Urinary bladder (tissue), 4 donors: ENCODE measurements around the gene PACSIN3. TPM values are rescaled to one million over a fixed set of nuclear protein-coding genes. Genes with fewer than 3 reads are reported as not detected.

Experiments
- DNase-seq: peaks from one replicate; pipeline ENCODE4 v3.0.0-alpha.2; 2015; ENCODE audit errors: extremely low spot score
- H3K27ac ChIP-seq: one replicate; pipeline ENCODE4 v1.5.1; 2013; ENCODE audit warnings: low read depth, mild to moderate bottlenecking, moderate library complexity
- H3K36me3 ChIP-seq: one replicate; pipeline ENCODE4 v1.6.1; 2013; ENCODE audit warnings: mild to moderate bottlenecking, moderate library complexity; ENCODE audit not compliant: insufficient read depth
- H3K4me1 ChIP-seq: one replicate; pipeline ENCODE4 v1.6.1; 2013; ENCODE audit warnings: mild to moderate bottlenecking, moderate library complexity; ENCODE audit not compliant: insufficient read depth
- H3K4me3 ChIP-seq: one replicate; pipeline ENCODE4 v1.5.1; 2013; ENCODE audit warnings: low read depth, low read length
- WGBS: extraction: QIAGEN DNeasy Blood & Tissue Kit; methylation state at CpG from one replicate; pipeline ENCODE4 v1.1.7; 2013; 5-methylcytosine and 5-hydroxymethylcytosine counted together
- polyA plus RNA-seq: library from polyadenylated mRNA; stranded (reverse); fragments of 200-250 nt; gene quantifications from one replicate; pipeline ENCODE4 v1.2.3, GENCODE V29; 2013
- total RNA-seq: library from RNA; depleted of rRNA; stranded (reverse); fragments of >200 nt; gene quantifications from one replicate; pipeline ENCODE4 v1.2.3, GENCODE V29; 2014
- donor health status: healthy with polysubstance abuse.
- donor health status: healthy.

The PACSIN3 gene
- total and polyA plus RNA-seq, 2 donors, result 14.9 to 33.9 TPM

DNA sequence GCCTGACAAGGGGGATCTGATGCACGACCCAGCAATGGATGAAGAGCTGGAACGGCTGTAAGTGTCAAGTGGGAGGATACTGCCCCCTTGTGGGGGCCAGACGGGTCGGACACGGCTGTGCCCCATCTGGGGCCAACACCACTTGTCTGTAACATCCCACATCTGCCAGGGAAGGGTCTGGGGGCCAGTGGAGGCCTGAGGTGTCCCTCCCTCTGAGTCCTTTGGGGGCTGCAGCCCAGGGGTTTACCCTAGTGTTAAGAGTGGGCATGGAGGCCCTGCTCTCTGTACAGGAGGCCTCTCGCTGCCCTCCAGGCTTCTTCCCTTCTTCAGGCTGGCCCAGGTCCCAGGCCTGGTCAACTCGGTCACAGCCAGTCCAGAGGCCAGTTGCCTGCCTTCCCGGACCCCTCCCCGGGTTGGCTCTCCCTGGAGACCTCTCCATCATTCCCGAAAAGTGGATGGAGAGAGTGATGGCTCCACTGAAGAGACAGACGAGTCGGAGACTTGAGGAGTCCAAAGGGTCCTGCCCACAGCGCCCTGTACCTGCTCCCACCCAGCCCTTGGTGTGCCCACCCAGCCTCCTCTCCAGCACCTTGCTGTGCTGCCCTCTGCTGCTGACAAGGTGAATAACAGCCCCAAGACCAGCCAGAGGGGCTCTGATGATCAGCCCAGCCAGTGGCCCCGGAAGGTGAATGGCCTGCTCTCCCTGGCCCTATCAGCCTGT is 24.9 kb downstream of the PACSIN3 start:
- H3K4me3 ChIP-seq, result no peak overlapping the region
- H3K27ac ChIP-seq, result no peak overlapping the region
- 49% methylated on average over 14 of the region's 14 CpGs for WGBS
- no peaks in the 10 kb centered on the region for H3K36me3 ChIP-seq
- DNase-seq, result no peak
- H3K4me1 ChIP-seq, result no peaks in the 10 kb centered on the region

DNA sequence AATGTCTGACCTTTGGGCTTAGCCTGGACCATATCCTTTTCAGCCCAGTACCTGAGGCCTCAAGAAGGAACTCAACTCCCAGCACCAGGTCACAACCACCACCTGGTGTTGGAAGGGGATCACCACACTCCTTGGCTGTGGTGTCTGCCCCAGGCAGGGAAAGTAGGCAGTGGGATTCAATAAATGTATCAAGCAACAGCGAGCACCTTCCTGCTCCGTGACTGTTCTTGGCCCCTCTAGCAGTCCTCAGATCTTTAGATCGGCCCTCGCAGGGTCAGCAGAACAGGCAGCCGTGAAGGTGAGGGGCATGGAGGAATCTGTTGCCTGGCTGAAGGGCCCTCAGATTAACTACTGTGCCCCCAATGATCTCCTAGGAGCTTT is 25.5 kb downstream of the PACSIN3 start:
- no peak overlapping the region for H3K27ac ChIP-seq
- DNase-seq, result no peak
- no peaks in the 10 kb centered on the region for H3K4me1 ChIP-seq
- WGBS, result 90% methylated on average over 5 of the region's 5 CpGs
- H3K4me3 ChIP-seq, result no peak overlapping the region
- no peaks in the 10 kb centered on the region for H3K36me3 ChIP-seq

DNA sequence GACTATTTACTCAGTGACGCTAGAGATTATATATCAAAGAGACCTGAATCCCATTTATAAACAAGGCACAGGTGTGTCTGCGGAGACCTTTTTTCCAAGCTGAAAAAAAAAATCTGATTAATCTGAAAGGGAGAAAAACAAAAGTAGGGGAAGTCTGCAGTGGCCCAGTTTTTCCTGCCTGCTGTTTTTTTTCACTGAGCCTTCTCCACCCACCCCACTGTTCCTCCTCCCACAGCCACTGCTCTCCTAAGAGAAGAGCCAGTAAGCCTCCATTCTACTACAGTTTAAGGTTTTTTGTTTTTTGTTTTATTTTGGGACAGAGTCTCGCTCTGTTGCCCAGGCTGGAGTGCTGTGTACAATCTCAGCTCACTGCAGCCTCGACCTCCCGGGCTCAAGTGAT is 28.0 kb downstream of the PACSIN3 start:
- H3K36me3 ChIP-seq, result no peaks in the 10 kb centered on the region

DNA sequence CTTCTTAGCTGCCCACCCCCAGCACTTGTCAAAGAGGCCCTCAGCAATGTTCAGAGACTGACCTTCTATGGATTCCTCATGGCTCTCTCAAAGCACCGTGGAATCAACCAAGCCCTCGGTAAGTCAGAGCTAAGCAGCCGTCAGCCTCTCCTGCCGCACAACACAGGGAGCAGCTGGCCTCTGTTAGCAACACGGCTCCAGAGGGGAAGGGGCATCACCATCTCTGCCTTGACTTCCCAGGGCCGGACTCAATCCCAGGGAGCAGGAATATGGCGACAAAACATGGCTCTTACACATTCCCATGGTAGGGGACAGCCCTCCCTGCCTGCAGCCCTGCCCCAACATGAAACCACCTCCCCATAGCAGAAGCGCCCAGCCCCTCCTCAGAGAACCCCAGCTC is 28.4 kb downstream of the PACSIN3 start:
- H3K36me3 ChIP-seq, result no peaks in the 10 kb centered on the region
- H3K27ac ChIP-seq, result no peak overlapping the region
- WGBS, result 76% methylated on average over 8 of the region's 8 CpGs
- no peak overlapping the region for H3K4me3 ChIP-seq
- H3K4me1 ChIP-seq, result no peaks in the 10 kb centered on the region
- DNase-seq, result no peak

More for the DNA sequence above, 28.0 kb downstream of the PACSIN3 start:
- Histone ChIP-seq H3K4me1 (no peaks in the 10 kb centered on the region), H3K4me3 (no peak overlapping the region), H3K27ac (no peak overlapping the region)
- no peak for DNase-seq
- 80% methylated on average over 5 of the region's 5 CpGs for WGBS

DNA sequence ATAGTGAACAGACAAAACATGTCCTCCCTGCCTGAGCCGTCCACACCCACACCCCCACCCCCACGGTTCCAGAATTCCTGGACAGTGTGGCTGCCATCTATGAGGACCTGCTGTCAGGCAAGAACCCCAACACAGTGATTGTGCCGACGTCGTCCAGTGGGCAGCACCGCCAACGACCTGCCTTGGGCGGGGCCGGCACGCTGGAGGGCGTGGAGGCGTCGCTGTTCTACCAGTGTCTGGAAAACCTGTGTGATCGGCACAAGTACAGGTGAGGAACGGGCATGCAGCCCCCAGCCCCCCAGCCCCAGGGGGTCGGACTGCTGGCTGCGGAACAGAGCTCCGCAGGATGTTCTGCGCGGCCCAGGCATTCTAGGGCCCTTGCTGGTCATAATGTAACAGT is 29.3 kb downstream of the PACSIN3 start:
- WGBS, result 90% methylated on average over 20 of the region's 20 CpGs
- Histone ChIP-seq H3K4me3 (no peak overlapping the region), H3K36me3 (no peaks in the 10 kb centered on the region)

DNA sequence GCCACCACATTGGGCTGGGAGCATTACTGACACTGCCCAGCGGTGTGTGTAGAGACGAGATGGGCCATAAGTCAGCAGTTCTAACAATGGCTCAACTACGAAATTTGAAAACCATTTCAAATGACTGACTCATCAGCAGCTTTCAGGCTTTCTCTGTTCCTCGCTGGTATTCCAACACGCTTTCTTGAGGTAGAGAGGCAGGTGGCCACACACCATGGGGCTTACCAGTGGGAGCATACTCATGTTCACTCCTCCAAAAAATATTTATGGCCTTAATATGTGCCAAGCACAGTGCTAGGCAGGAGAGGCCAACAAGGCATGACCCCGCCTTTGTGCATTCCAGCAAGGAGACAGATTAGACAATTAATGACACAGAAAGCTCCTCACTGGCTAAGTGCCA is 29.9 kb downstream of the PACSIN3 start:
- Histone ChIP-seq H3K4me1 (no peaks in the 10 kb centered on the region), H3K36me3 (no peaks in the 10 kb centered on the region), H3K27ac (no peak overlapping the region), H3K4me3 (no peak overlapping the region)
- DNase-seq, result no peak
- WGBS, result 92% methylated on average over 6 of the region's 6 CpGs

More for the DNA sequence above, 29.3 kb downstream of the PACSIN3 start:
- no peak for DNase-seq
- Histone ChIP-seq H3K27ac (no peak overlapping the region), H3K4me1 (no peaks in the 10 kb centered on the region)

DNA sequence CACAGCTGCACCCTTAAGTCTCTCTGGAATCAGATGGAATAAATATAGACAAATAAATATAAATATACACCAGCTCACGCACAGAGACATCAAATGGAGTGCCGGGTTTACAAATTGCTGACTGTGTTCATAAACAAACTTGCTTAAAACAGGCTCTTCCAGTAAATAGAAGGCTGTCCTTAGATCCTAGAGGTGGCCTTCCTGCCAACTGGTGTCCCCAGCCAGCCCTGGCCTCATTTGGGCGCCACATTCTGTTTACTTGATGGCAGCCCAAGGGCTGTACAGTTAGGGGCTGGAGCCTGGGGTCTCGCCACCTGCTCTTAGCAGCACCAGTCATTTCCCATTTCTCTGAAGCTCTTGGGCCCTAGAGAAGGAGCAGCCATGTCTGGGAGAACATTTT is 30.4 kb downstream of the PACSIN3 start:
- Histone ChIP-seq H3K4me3 (no peak overlapping the region), H3K36me3 (no peaks in the 10 kb centered on the region), H3K4me1 (no peaks in the 10 kb centered on the region), H3K27ac (no peak overlapping the region)
- DNase-seq, result no peak
- 83% methylated on average over 4 of the region's 4 CpGs for WGBS

DNA sequence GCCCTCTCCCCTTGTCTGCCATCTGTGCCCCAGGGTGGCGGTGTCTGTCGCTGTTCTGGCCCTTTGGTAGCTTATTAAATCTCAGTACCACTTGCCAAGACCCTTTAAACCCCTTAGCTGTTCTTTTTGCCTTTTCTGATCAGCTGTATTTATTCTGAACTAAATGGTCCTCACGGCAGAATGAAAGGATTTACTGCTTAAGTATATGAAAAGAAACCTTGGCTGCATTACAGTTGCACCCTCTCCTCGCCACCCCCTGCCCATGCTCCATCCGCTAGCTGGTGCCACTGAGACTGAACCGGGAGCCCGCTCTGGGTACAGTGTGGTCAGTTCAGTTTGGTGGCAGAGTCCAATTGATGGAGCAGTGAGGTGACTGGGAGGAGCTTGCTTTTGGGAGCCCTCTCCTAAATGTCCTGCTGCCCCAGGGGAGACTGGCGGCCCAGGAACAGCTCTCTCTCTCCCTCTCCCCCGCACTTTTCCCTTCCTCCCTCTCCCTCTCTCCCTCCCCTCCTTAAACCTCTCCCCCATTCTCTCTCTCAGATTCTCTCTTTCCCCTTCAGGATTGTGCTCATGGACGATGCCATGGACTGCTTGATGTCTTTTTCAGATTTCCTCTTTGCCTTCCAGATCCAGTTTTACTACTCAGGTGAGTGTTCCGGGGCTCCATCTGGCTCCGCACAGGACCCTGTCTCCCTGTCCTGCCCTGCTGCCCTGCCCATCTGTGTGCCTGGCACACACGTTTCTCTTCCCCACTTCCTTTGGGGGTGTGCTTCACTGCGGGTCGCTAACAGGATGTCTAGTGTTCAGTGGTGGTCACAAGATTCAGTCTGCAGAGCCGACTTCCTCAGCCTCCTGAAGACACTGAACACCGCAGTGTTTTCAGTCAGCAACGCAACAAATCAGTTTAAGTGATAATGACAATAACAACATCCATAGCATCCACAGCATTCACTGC is 31.3 kb downstream of the PACSIN3 start:
- no peaks in the 10 kb centered on the region for H3K4me1 ChIP-seq
- H3K27ac ChIP-seq, result no peak overlapping the region
- no peak overlapping the region for H3K4me3 ChIP-seq
- no peaks in the 10 kb centered on the region for H3K36me3 ChIP-seq
- 75% methylated on average over 18 of the region's 18 CpGs for WGBS
- no peak for DNase-seq

DNA sequence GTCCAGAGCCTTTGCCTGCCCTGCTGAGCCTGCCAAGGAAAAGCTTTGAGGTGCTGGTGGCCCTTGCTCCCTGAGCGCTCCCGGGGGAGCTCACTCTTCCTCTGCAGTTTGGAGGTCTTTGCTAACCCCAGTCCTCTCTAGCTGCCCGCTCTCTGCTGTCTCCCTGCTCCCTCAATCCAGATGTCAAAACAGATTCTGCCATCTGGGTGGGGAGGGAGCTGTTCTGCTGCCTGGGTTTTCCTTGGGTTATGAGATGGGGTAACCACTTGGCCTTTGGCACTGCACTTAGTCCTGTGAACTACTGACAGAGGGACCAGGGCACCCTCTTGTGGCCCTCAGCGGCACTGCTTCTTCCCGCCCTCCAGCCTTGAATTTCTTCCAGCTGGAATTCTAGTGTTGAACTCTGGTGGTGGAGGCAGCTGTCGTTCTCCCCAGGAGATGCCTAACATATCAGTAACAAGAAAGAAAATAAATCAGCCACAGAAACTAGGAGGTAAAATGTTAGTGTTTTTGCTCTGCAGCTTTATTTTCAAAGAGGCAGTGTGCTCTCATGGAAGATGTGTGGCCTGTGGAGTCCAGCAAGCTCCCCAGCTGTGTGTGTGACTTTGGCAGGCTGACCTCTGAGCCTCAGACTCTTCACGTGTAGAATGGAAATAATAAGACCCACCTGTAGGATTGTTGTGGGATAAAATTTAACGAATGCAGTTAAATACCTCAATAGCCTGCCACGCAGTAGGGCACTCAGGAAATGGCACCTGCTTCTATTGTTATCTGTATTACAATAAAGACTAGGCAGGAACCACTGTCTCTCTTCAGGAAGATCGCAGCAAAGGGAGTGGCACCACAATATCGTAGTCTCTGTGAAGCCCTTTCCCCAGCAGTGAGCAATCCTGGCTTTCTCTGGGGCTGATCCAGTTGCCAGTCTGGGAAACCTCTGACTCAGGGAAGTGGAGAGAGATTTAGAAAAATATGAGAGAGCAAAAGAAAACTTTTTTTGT is 33.0 kb downstream of the PACSIN3 start:
- Histone ChIP-seq H3K4me1 (no peaks in the 10 kb centered on the region), H3K27ac (no peak overlapping the region), H3K4me3 (no peak overlapping the region), H3K36me3 (no peaks in the 10 kb centered on the region)
- 42% methylated on average over 11 of the region's 11 CpGs for WGBS
- DNase-seq, result no peak

DNA sequence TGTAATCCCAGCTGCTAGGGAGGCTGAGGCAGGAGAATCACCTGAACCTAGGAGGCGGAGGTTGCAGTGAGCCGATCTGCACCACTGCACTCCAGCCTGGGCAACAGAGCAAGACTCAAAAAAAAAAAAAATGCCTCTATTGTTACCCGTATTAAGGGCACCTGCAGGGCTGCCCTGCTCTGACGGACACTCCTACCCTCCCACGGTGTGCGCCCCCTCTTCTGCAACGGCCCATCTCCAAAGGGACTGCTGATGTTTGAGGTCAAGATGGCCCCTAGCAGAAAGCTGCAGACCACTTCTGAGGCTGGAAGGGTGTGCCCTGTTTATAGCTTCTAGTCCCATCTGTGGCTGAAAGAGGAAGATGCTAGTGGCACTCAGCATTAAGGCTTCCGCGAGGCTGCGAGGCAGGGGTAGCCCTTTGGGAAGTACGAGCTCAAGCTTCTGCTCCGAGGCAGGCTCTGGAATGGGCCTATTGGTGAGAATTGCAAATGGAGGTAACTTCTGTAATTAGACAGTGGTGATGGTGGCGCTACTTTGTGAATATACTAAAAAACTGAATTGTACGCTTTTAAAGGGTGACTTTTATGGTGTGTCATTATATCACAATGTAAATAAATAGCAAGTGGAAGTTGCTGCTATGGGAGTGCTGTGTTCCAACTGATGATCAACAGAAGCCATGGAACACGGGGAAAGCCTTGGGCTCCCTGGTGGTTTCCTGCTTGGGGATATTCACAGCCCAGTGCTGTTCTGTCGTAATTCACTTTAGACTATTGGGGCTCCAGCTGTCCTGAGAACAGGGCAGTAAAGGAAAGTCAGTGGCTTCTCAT is 33.9 kb downstream of the PACSIN3 start:
- no peaks in the 10 kb centered on the region for H3K36me3 ChIP-seq
- WGBS, result 88% methylated on average over 16 of the region's 16 CpGs
- no peak for DNase-seq
- H3K4me1 ChIP-seq, result no peaks in the 10 kb centered on the region
- no peak overlapping the region for H3K4me3 ChIP-seq
- no peak overlapping the region for H3K27ac ChIP-seq

DNA sequence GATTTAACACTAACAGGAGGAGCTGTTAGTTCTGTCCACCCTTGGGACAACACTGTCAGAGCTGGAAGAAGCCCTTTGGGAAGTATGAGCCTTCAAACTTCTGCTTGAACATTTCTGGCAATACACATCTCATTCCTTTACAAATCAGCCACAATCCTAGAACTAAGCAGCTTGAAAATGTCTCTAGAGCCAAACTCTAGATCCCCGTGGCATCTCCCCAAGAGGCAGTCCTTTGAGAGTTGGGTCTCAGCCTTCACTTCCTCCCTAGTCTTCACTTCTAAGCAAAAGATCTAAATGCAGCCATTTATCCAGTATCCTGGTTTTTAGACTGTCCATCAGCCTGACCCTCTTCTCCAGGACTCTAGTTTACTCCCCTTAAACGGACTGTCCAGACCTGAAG is 36.5 kb downstream of the PACSIN3 start:
- no peak overlapping the region for H3K27ac ChIP-seq
- WGBS, result 55% methylated on average over 2 of the region's 2 CpGs
- no peak overlapping the region for H3K4me3 ChIP-seq
- no peak for DNase-seq
- H3K36me3 ChIP-seq, result no peaks in the 10 kb centered on the region
- H3K4me1 ChIP-seq, result no peaks in the 10 kb centered on the region

DNA sequence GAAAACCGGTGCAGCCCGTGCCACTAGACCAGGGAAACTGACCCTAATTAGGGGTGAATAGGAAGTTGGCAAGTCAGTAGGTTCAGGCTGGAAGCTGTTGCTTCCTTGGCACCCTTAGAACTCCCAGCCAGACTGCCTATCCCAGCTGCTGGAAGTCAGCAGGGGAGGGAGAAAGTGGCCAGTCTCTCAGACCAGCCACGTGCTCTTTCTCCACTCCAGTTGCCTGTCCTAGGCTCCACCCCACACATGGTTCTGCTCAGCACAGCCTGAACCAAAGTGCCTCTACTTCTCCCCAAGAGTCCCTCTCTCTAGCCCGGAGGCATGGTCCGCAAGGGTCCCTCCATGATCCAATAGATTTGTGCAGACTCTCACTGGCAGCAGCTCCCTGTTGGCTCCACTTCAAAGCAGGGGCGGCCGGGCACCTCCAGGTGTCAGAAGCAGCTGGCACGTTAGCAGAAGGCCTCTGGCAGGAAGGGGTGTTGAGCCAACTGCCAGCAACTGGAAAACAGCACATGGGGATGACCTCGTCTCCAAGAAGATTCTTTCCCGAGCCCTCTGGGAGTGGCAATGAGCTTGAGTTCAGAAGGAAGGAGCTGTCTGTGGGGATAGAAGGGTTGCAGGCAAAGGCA is 37.2 kb downstream of the PACSIN3 start:
- no peak for DNase-seq
- no peak overlapping the region for H3K27ac ChIP-seq
- WGBS, result 70% methylated on average over 10 of the region's 10 CpGs
- no peak overlapping the region for H3K4me3 ChIP-seq
- H3K36me3 ChIP-seq, result no peaks in the 10 kb centered on the region
- no peaks in the 10 kb centered on the region for H3K4me1 ChIP-seq
